Neural cell (in vitro differentiated cells): ENCODE measurements around the gene PRR5. TPM values are rescaled to one million over a fixed set of nuclear protein-coding genes. Genes with fewer than 3 reads are reported as not detected.

ENCODE experiments used
- H2AFZ ChIP-seq: fragments of 200-600, 300-800 bp; sonication (generic), shearing (Covaris generic); 2 replicates; pipeline ENCODE4 v1.6.0; 2014; ENCODE audit warnings: low read depth, mild to moderate bottlenecking, antibody characterized with exemption, low read length, moderate library complexity
- H3F3A ChIP-seq: fragments of 200-600 bp; shearing (Covaris generic); 2 replicates; pipeline ENCODE4 v1.6.1; 2016; ENCODE audit warnings: mild to moderate bottlenecking, moderate library complexity, mixed read lengths, antibody characterized with exemption, low read length; ENCODE audit not compliant: insufficient read depth, poor library complexity, severe bottlenecking
- H3K27ac ChIP-seq: fragments of 200-600, 300-800 bp; sonication (generic), shearing (Covaris generic); 2 replicates; pipeline ENCODE4 v1.5.1; 2014; ENCODE audit warnings: mild to moderate bottlenecking, low read length, moderate library complexity
- H3K27me3 ChIP-seq: fragments of 300-800, 200-600 bp; sonication (generic), shearing (Covaris generic); 2 replicates; pipeline ENCODE4 v1.6.0; 2014; ENCODE audit warnings: mild to moderate bottlenecking, low read depth, low read length, moderate library complexity; ENCODE audit not compliant: insufficient read depth
- H3K36me3 ChIP-seq: fragments of 300-800, 200-600 bp; sonication (generic), shearing (Covaris generic); 2 replicates; pipeline ENCODE4 v1.5.1; 2014; ENCODE audit warnings: mild to moderate bottlenecking, antibody characterized with exemption, low read length, moderate library complexity; ENCODE audit not compliant: insufficient read depth
- H3K4me2 ChIP-seq: fragments of 300-800, 200-600 bp; sonication (generic), shearing (Covaris generic); 2 replicates; pipeline ENCODE4 v1.6.0; 2014; ENCODE audit warnings: mild to moderate bottlenecking, low read length
- H3K4me3 ChIP-seq: fragments of 300-800, 200-600 bp; sonication (generic), shearing (Covaris generic); 2 replicates; pipeline ENCODE4 v1.5.1; 2014; ENCODE audit warnings: mild to moderate bottlenecking, low read length, moderate library complexity
- H3K79me2 ChIP-seq: fragments of 200-600 bp; shearing (Covaris generic); replicated peaks from 2 replicates; pipeline ENCODE4 v1.6.0; 2014; ENCODE audit warnings: mild to moderate bottlenecking, low read length, moderate library complexity; ENCODE audit not compliant: insufficient read depth
- H3K9ac ChIP-seq: fragments of 300-800, 200-600 bp; sonication (generic), shearing (Covaris generic); 2 replicates; pipeline ENCODE4 v1.6.1; 2016; ENCODE audit warnings: mild to moderate bottlenecking, low read length, mixed read lengths
- H3K9me2 ChIP-seq: fragments of 200-600 bp; shearing (Covaris generic); 2 replicates; pipeline ENCODE4 v1.6.1; 2016; ENCODE audit warnings: mild to moderate bottlenecking, low read length, mixed read lengths; ENCODE audit not compliant: insufficient read depth
- H3K9me3 ChIP-seq: fragments of 200-600, 300-800 bp; sonication (generic), shearing (Covaris generic); 2 replicates; pipeline ENCODE4 v1.6.1; 2016; ENCODE audit warnings: mild to moderate bottlenecking, mixed run types, low read length, moderate library complexity, mixed read lengths
- H4K20me1 ChIP-seq: fragments of 200-600 bp; shearing (Covaris generic); 2 replicates; pipeline ENCODE4 v1.6.1; 2016; ENCODE audit warnings: mild to moderate bottlenecking, mixed run types; ENCODE audit not compliant: insufficient read depth
- CTCF ChIP-seq: fragments of 450-650 bp; IDR thresholded peaks from 2 replicates; pipeline ENCODE4 v1.5.1; 2014; ENCODE audit warnings: antibody characterized with exemption, mild to moderate bottlenecking, moderate library complexity; ENCODE audit not compliant: poor library complexity, severe bottlenecking
- EP300 ChIP-seq: fragments of 450-650 bp; conservative IDR thresholded peaks from 2 replicates; pipeline ENCODE4 v1.6.1; 2014; ENCODE audit warnings: antibody characterized with exemption, mild to moderate bottlenecking, moderate library complexity; ENCODE audit not compliant: poor library complexity, severe bottlenecking
- EZH2 ChIP-seq: fragments of 200-600, 300-800 bp; shearing (Covaris generic), sonication (generic); IDR thresholded peaks from 2 replicates; pipeline ENCODE4 v1.6.1; 2014; ENCODE audit warnings: antibody characterized with exemption, low read length, borderline replicate concordance, mild to moderate bottlenecking; ENCODE audit not compliant: insufficient read depth, poor library complexity, severe bottlenecking
- MXI1 ChIP-seq: fragments of 450-650 bp; conservative IDR thresholded peaks from 2 replicates; pipeline ENCODE4 v1.6.1; 2014; ENCODE audit warnings: antibody characterized with exemption, mild to moderate bottlenecking; ENCODE audit not compliant: poor library complexity, severe bottlenecking
- POLR2AphosphoS5 ChIP-seq: IDR thresholded peaks from 2 replicates; pipeline ENCODE4 v1.6.1; 2012
- RAD21 ChIP-seq: fragments of 450-650 bp; conservative IDR thresholded peaks from 2 replicates; pipeline ENCODE4 v1.6.1; 2014; ENCODE audit warnings: antibody characterized with exemption, mild to moderate bottlenecking, moderate library complexity
- SMC3 ChIP-seq: fragments of 450-650 bp; conservative IDR thresholded peaks from 2 replicates; pipeline ENCODE4 v1.6.1; 2014; ENCODE audit warnings: antibody characterized with exemption, mild to moderate bottlenecking, moderate library complexity; ENCODE audit not compliant: poor library complexity
- TAF1 ChIP-seq: IDR thresholded peaks from 2 replicates; pipeline ENCODE4 v1.6.1; 2012; ENCODE audit warnings: low read depth
- polyA plus RNA-seq: library from polyadenylated mRNA; depleted of rRNA; stranded (reverse); fragments of >200 nt; gene quantifications from 2 replicates; pipeline ENCODE4 v1.2.3, GENCODE V29; 2014
- TF ChIP-seq, protein P1 (sequence below): IDR thresholded peaks from 2 replicates; pipeline ENCODE4 v1.6.1; 2012; ENCODE audit warnings: borderline replicate concordance

Gene PRR5
- polyA plus RNA-seq, 1 donor from 2014 or later: 16.2 TPM

DNA sequence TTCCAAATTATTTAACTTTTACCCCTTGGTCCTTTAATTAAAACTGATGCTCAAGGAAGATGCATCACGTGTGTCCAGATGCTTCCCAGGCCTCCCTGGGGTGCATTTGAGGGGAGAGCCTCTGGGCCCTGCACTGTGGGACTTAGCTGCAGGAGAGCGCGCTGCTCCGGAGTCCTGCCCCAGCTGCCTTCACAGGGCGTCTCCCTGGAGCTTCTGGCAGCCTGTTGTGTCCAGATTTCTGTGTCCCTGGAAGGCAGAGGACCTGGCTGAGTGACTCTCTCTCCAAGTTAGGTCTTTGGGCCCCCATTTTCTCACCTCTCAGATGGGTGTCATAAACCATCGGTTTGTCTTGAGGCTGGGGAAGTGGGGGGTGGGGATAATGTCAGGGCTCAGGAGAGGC, 53.4 kb downstream of the PRR5 start:
- Histone ChIP-seq H3K36me3 (no peaks in the 10 kb centered on the region), H3K9me3 (no peaks in the 10 kb centered on the region), H3K4me3 (no peak overlapping the region), H3K9ac (no peak overlapping the region), H3K79me2 (no peaks in the 10 kb centered on the region), H3K27me3 (peaks cover 28% of the 10 kb centered on the region), H2AFZ (no peak overlapping the region), H3K4me2 (no peak overlapping the region), H3K9me2 (no peaks in the 10 kb centered on the region), H3F3A (no peaks in the 10 kb centered on the region), H3K27ac (no peak overlapping the region), H4K20me1 (no peaks in the 10 kb centered on the region)
- TF ChIP-seq CTCF (no peak), EP300 (no peak), RAD21 (no peak), MXI1 (no peak), SMC3 (no peak), TAF1 (no peak), EZH2 (no peak), POLR2AphosphoS5 (no peak)
- TF ChIP-seq, protein P1, sequence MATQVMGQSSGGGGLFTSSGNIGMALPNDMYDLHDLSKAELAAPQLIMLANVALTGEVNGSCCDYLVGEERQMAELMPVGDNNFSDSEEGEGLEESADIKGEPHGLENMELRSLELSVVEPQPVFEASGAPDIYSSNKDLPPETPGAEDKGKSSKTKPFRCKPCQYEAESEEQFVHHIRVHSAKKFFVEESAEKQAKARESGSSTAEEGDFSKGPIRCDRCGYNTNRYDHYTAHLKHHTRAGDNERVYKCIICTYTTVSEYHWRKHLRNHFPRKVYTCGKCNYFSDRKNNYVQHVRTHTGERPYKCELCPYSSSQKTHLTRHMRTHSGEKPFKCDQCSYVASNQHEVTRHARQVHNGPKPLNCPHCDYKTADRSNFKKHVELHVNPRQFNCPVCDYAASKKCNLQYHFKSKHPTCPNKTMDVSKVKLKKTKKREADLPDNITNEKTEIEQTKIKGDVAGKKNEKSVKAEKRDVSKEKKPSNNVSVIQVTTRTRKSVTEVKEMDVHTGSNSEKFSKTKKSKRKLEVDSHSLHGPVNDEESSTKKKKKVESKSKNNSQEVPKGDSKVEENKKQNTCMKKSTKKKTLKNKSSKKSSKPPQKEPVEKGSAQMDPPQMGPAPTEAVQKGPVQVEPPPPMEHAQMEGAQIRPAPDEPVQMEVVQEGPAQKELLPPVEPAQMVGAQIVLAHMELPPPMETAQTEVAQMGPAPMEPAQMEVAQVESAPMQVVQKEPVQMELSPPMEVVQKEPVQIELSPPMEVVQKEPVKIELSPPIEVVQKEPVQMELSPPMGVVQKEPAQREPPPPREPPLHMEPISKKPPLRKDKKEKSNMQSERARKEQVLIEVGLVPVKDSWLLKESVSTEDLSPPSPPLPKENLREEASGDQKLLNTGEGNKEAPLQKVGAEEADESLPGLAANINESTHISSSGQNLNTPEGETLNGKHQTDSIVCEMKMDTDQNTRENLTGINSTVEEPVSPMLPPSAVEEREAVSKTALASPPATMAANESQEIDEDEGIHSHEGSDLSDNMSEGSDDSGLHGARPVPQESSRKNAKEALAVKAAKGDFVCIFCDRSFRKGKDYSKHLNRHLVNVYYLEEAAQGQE: no peak

- H3K36me3 ChIP-seq: no peaks in the 10 kb centered on the region
- no peak overlapping the region for H3K4me3 ChIP-seq
- H3K27ac ChIP-seq: no peak overlapping the region
- no peak overlapping the region for H3K9ac ChIP-seq
- H3K79me2 ChIP-seq: no peaks in the 10 kb centered on the region
- H4K20me1 ChIP-seq: no peaks in the 10 kb centered on the region
- no peaks in the 10 kb centered on the region for H3K9me2 ChIP-seq
- no peak overlapping the region for H3K4me2 ChIP-seq
- peaks cover 28% of the 10 kb centered on the region for H3K27me3 ChIP-seq
- H3K9me3 ChIP-seq: no peaks in the 10 kb centered on the region
- no peak for TF ChIP-seq SMC3
- no peak for TF ChIP-seq TAF1
- TF ChIP-seq POLR2AphosphoS5: no peak
- TF ChIP-seq MXI1: no peak
- no peak for TF ChIP-seq RAD21
- no peak for TF ChIP-seq CTCF
- no peak for TF ChIP-seq EZH2
- TF ChIP-seq EP300: no peak
- TF ChIP-seq, protein P1: no peak
- H3F3A ChIP-seq: no peaks in the 10 kb centered on the region
- H2AFZ ChIP-seq: no peak overlapping the region
These were observed 54.0 kb downstream of the PRR5 start for GRCh38 chr22:44755956-44756361.
